ENCODE measurements around the gene ARPIN.
"Not testable (repeated sequence)": the region's sequence is repeated elsewhere in the genome, so short reads cannot be mapped to it uniquely, and the experiment has no call there.

The ARPIN gene

GRCh38 chr15:89898146-89898545, 14.6 kb downstream of the ARPIN start:
- DNase-seq (ENCODE audit: low read depth) = no peak
- in situ Hi-C loops (cut with HindIII; ENCODE audit: low sequenced_read_pairs) = no loop called here
- no peak overlapping the region for H3K4me3 ChIP-seq (ENCODE audit: low read depth, low read length)
- no peak for TF ChIP-seq CTCF (IDR thresholded peaks at IDR 0.05; ENCODE audit: low read depth, low read length, missing control alignments)

- no peak for TF ChIP-seq CTCF (IDR thresholded peaks at IDR 0.05; ENCODE audit: low read depth, low read length, missing control alignments)
- peak; percentile 87 for DNase-seq (ENCODE audit: low read depth)
- H3K4me3 ChIP-seq (ENCODE audit: low read depth, low read length) = peak within 1 kb of the TSS; percentile 97
- in situ Hi-C loops (cut with HindIII; ENCODE audit: low sequenced_read_pairs) = no loop called here
These were observed 18.9 kb downstream of the ARPIN start, which contains the start of gene AP3S2 for GRCh38 chr15:89893696-89894447. TSS of gene AP3S2 (minus strand) at chr15:89893994. CDS start at chr15:89893949, 45 bp downstream.

GRCh38 chr15:89893027-89893426, 19.7 kb downstream of the ARPIN start:
- no peak for DNase-seq (ENCODE audit: low read depth)
- in situ Hi-C loops (cut with HindIII; ENCODE audit: low sequenced_read_pairs) = no loop called here

GRCh38 chr15:89888214-89888804, 24.4 kb downstream of the ARPIN start:
- peak; percentile 59 for DNase-seq (ENCODE audit: low read depth)
- H3K4me3 ChIP-seq (ENCODE audit: low read depth, low read length) = no peak overlapping the region
- peak; percentile 65 for TF ChIP-seq CTCF (IDR thresholded peaks at IDR 0.05; ENCODE audit: low read depth, low read length, missing control alignments)
- in situ Hi-C loops (cut with HindIII; ENCODE audit: low sequenced_read_pairs) = no loop called here

More at GRCh38 chr15:89893027-89893426, 19.7 kb downstream of the ARPIN start:
- no peak for TF ChIP-seq CTCF (IDR thresholded peaks at IDR 0.05; ENCODE audit: low read depth, low read length, missing control alignments)
- H3K4me3 ChIP-seq (ENCODE audit: low read depth, low read length) = peak overlapping the region; percentile 97

- no peak for DNase-seq (ENCODE audit: low read depth)
- in situ Hi-C loops (cut with HindIII; ENCODE audit: low sequenced_read_pairs) = no loop called here
- H3K4me3 ChIP-seq (ENCODE audit: low read depth, low read length) = no peak overlapping the region
- TF ChIP-seq CTCF (IDR thresholded peaks at IDR 0.05; ENCODE audit: low read depth, low read length, missing control alignments) = no peak
These were observed 27.1 kb downstream of the ARPIN start for GRCh38 chr15:89885611-89886010.

GRCh38 chr15:89885179-89885578, 27.6 kb downstream of the ARPIN start:
- H3K4me3 ChIP-seq (ENCODE audit: low read depth, low read length); in situ Hi-C loops (cut with HindIII; ENCODE audit: low sequenced_read_pairs); DNase-seq (ENCODE audit: low read depth): not testable (repeated sequence)

GRCh38 chr15:89883518-89883917, 29.2 kb downstream of the ARPIN start:
- in situ Hi-C loops (cut with HindIII; ENCODE audit: low sequenced_read_pairs) = no loop called here
- H3K4me3 ChIP-seq (ENCODE audit: low read depth, low read length) = no peak overlapping the region
- no peak for TF ChIP-seq CTCF (IDR thresholded peaks at IDR 0.05; ENCODE audit: low read depth, low read length, missing control alignments)
- DNase-seq (ENCODE audit: low read depth) = no peak

Measured in astrocyte of the cerebellum (primary cell).